Psoas muscle (tissue), 8 donors: ENCODE results near the gene CLDN8. TPM values are rescaled to one million over a fixed set of nuclear protein-coding genes. Genes with fewer than 3 reads are reported as not detected.

Experiments used
- ATAC-seq, 4 donors: fragments of 200-7000 bp; cut with Tn5 transposase; one replicate each; pipeline ENCODE4 v1.9.1; 2020; ENCODE audit warnings: moderate library complexity in 3 of 4, mild to moderate bottlenecking in 2 of 4
- DNase-seq, 2 donors: peaks; one replicate each; pipeline ENCODE4 v3.0.0-alpha.2; 2020
- H3K27ac ChIP-seq: fragments of 200-600 bp; one replicate; pipeline ENCODE4 v1.8.0; 2022
- H3K27me3 ChIP-seq, 3 donors: fragments of 200-600 bp in 1 of 3; one replicate each; pipeline versions ENCODE4 v1.6.1 to v1.8.0; 2013 to 2022; ENCODE audit warnings: low read length in 2 of 3, mild to moderate bottlenecking in 2 of 3, moderate library complexity in 1 of 3; ENCODE audit not compliant: insufficient read depth in 3 of 3
- H3K36me3 ChIP-seq, 2 donors: fragments of 200-600 bp in 1 of 2; one replicate each; pipeline versions ENCODE4 v1.6.1 to v1.8.0; 2013 to 2022; ENCODE audit warnings: low read depth in 1 of 2, mild to moderate bottlenecking in 1 of 2, moderate library complexity in 1 of 2; ENCODE audit not compliant: insufficient read depth in 1 of 2
- H3K4me1 ChIP-seq: fragments of 200-600 bp; one replicate; pipeline ENCODE4 v1.8.0; 2022
- H3K4me3 ChIP-seq: fragments of 200-600 bp; one replicate; pipeline ENCODE4 v1.8.0; 2022; ENCODE audit warnings: mild to moderate bottlenecking
- H3K9me3 ChIP-seq: fragments of 200-600 bp; one replicate; pipeline ENCODE4 v1.8.0; 2022
- WGBS, 3 donors: extraction: QIAGEN DNeasy Blood & Tissue Kit; methylation state at CpG; one replicate each; pipeline versions ENCODE4 v1.1.6 to v1.1.7; 2013; 5-methylcytosine and 5-hydroxymethylcytosine counted together
- intact Hi-C, 2 donors: fragments of 100-400 bp; cut with DNase I; formaldehyde crosslinking; loops; one replicate each; pipeline versions ENCODE4 v1.11.0 to v1.14.2; 2022
- polyA plus RNA-seq, 3 donors: library from polyadenylated mRNA; stranded (reverse); fragments of 200-250 nt; gene quantifications; one replicate each; pipeline ENCODE4 v1.2.3, GENCODE V29; 2013
- total RNA-seq, 4 donors: library from RNA; stranded (reverse); fragmentation: NEBNext Ultra II Directional in 2 of 4; extraction: Animal tissue kit (Norgen Biotek cat#: 25700) in 2 of 4; gene quantifications; one replicate each; pipeline versions ENCODE4 v1.2.1 to v1.2.4, GENCODE V29; 2021 to 2023
- TF ChIP-seq, protein P1 (sequence below): fragments of 200-600 bp; IDR thresholded peaks from one replicate; pipeline ENCODE4 v1.8.0; 2022; ENCODE audit warnings: antibody characterized with exemption
- donor health status: healthy with polysubstance abuse.
- donor health status: DM: no; HTN: no; CAD: no; lungs with moderate emphysema.
- donor health status: Bipolar disorder and iron deficiency.
- donor health status: healthy.
- donor health status: DM: yes; HTN: yes; CAD: no.
- donor health status: DM: no; HTN: no; CAD: no.
- donor health status: DM: no; HTN: no; CAD: no.
- donor health status: DM: yes; HTN: yes; CAD: no.

CLDN8 gene
- total and polyA plus RNA-seq, 7 donors = not detected

GRCh38 chr21:30227633-30228404 lies 11.9 kb upstream of the CLDN8 start:
- TF ChIP-seq, protein P1, sequence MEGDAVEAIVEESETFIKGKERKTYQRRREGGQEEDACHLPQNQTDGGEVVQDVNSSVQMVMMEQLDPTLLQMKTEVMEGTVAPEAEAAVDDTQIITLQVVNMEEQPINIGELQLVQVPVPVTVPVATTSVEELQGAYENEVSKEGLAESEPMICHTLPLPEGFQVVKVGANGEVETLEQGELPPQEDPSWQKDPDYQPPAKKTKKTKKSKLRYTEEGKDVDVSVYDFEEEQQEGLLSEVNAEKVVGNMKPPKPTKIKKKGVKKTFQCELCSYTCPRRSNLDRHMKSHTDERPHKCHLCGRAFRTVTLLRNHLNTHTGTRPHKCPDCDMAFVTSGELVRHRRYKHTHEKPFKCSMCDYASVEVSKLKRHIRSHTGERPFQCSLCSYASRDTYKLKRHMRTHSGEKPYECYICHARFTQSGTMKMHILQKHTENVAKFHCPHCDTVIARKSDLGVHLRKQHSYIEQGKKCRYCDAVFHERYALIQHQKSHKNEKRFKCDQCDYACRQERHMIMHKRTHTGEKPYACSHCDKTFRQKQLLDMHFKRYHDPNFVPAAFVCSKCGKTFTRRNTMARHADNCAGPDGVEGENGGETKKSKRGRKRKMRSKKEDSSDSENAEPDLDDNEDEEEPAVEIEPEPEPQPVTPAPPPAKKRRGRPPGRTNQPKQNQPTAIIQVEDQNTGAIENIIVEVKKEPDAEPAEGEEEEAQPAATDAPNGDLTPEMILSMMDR = no peak
- WGBS, 3 donors = 18 to 35% (median 23%) methylated on average over 3 of the region's 3 CpGs
- Histone ChIP-seq H3K27ac (no peak overlapping the region), H3K36me3 (no peaks in the 10 kb centered on the region), H3K4me1 (no peaks in the 10 kb centered on the region), H3K4me3 (no peak overlapping the region), H3K27me3 (peaks cover 0 to 2% (median 0%) of the 10 kb centered on the region in 3 donors), H3K9me3 (no peaks in the 10 kb centered on the region)
- peak; percentile 39 to 76 (median 76) for ATAC-seq
- intact Hi-C loops = no loop called here
- no peak for DNase-seq

- H3K9me3 ChIP-seq = no peaks in the 10 kb centered on the region
- TF ChIP-seq, protein P1 = no peak
- 78 to 94% (median 87%) methylated on average over 1 of the region's 1 CpG for WGBS, 3 donors
- H3K4me3 ChIP-seq = no peak overlapping the region
- ATAC-seq (no peak), DNase-seq (no peak)
- intact Hi-C loops = no loop called here
- H3K4me1 ChIP-seq = no peaks in the 10 kb centered on the region
- no peaks in the 10 kb centered on the region for H3K36me3 ChIP-seq
- H3K27ac ChIP-seq = no peak overlapping the region
- H3K27me3 ChIP-seq = peaks cover 0 to 2% (median 0%) of the 10 kb centered on the region in 3 donors
These were observed 11.2 kb upstream of the CLDN8 start for GRCh38 chr21:30227128-30227527.

DNA sequence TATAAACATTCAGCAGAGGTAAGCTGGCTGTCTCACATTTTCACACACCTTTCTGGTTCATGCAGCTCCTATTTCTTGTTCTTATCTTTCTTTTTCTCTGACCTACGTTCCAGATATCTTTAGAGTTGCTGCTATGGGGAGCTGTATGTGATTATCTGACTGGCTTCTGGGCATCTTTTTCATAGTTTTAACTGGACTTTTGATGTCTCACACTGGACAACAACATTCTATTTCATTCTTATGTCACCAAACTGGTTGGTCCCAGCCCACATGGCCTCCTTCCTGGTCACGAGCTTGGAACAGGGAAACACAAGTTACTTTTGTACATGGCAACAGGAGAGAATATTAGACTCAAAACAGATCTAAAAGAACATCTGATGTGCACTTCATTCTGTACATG lies 7.7 kb upstream of the CLDN8 start:
- ATAC-seq = no peak
- H3K4me1 ChIP-seq = no peaks in the 10 kb centered on the region
- H3K27ac ChIP-seq = no peak overlapping the region
- H3K27me3 ChIP-seq = peaks cover 0 to 2% (median 0%) of the 10 kb centered on the region in 3 donors
- H3K9me3 ChIP-seq = no peaks in the 10 kb centered on the region
- intact Hi-C loops = no loop called here
- 62 to 73% (median 63%) methylated on average over 2 of the region's 2 CpGs for WGBS, 3 donors
- no peak for DNase-seq
- no peak overlapping the region for H3K4me3 ChIP-seq
- TF ChIP-seq, protein P1 = no peak
- no peaks in the 10 kb centered on the region for H3K36me3 ChIP-seq

GRCh38 chr21:30222724-30223123 lies 6.8 kb upstream of the CLDN8 start:
- intact Hi-C loops = no loop called here
- TF ChIP-seq, protein P1 = no peak
- H3K4me3 ChIP-seq = no peak overlapping the region
- no peak overlapping the region for H3K27ac ChIP-seq
- H3K9me3 ChIP-seq = no peaks in the 10 kb centered on the region
- no peak for DNase-seq
- ATAC-seq = no peak
- no peaks in the 10 kb centered on the region for H3K4me1 ChIP-seq
- no peaks in the 10 kb centered on the region for H3K36me3 ChIP-seq
- H3K27me3 ChIP-seq = peaks cover 0 to 2% (median 0%) of the 10 kb centered on the region in 3 donors

DNA sequence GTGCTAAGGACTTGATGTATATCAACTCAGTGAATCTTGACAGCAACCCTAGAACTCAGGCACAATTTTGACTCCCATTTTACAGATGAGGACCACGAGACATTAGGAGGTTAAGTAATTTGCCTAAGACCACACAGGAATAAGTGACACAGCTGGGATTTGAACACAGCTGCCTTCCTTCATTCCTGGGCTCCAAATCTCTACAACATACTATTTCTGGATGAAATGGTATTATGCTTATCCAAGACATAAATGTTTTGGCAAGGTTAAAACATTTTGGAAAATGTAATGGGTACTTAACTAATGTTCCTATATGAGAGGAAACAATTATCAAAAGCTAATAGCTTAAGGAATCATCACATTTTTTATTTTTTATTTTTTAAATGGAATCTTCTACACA lies 4.8 kb downstream of the CLDN8 start:
- ATAC-seq (no peak), DNase-seq (no peak)
- 19 to 28% (median 26%) methylated on average over 1 of the region's 1 CpG for WGBS, 3 donors
- intact Hi-C loops = no loop called here
- TF ChIP-seq, protein P1 = no peak
- H3K4me3 ChIP-seq = no peak overlapping the region
- no peak overlapping the region for H3K27ac ChIP-seq
- H3K27me3 ChIP-seq = no peaks in the 10 kb centered on the region
- no peaks in the 10 kb centered on the region for H3K9me3 ChIP-seq
- H3K4me1 ChIP-seq = no peaks in the 10 kb centered on the region
- no peaks in the 10 kb centered on the region for H3K36me3 ChIP-seq
